ENCODE data around the gene BCR.

BCR gene

GRCh38 chr22:23220485-23221350 is 40.4 kb downstream of the BCR start:
- no peak for DNase-seq (ENCODE audit: low read depth in 1 of 2, low spot score in 1 of 2)
- no peak for TF ChIP-seq JUND (IDR thresholded peaks at IDR 0.05; ENCODE audit: low read depth)
- in situ Hi-C loops (cut with HindIII; ENCODE audit: low pct_unique_long_range_greater_than_20kb, low sequenced_read_pairs) = no loop called here

GRCh38 chr22:23221351-23221804 is 41.1 kb downstream of the BCR start:
- no peak for TF ChIP-seq JUND (IDR thresholded peaks at IDR 0.05; ENCODE audit: low read depth)
- in situ Hi-C loops (cut with HindIII; ENCODE audit: low pct_unique_long_range_greater_than_20kb, low sequenced_read_pairs) = no loop called here

GRCh38 chr22:23222033-23222792 is 41.9 kb downstream of the BCR start:
- no peak for DNase-seq (ENCODE audit: low read depth in 1 of 2, low spot score in 1 of 2)
- no peak for TF ChIP-seq JUND (IDR thresholded peaks at IDR 0.05; ENCODE audit: low read depth)
- in situ Hi-C loops (cut with HindIII; ENCODE audit: low pct_unique_long_range_greater_than_20kb, low sequenced_read_pairs) = no loop called here

More at GRCh38 chr22:23221351-23221804, 41.1 kb downstream of the BCR start:
- DNase-seq (ENCODE audit: low read depth in 1 of 2, low spot score in 1 of 2) = no peak

GRCh38 chr22:23222793-23223568 is 42.7 kb downstream of the BCR start:
- TF ChIP-seq JUND (IDR thresholded peaks at IDR 0.05; ENCODE audit: low read depth) = no peak
- no peak for DNase-seq (ENCODE audit: low read depth in 1 of 2, low spot score in 1 of 2)
- in situ Hi-C loops (cut with HindIII; ENCODE audit: low pct_unique_long_range_greater_than_20kb, low sequenced_read_pairs) = no loop called here

GRCh38 chr22:23223569-23224317 is 43.4 kb downstream of the BCR start:
- in situ Hi-C loops (cut with HindIII; ENCODE audit: low pct_unique_long_range_greater_than_20kb, low sequenced_read_pairs) = no loop called here
- no peak for TF ChIP-seq JUND (IDR thresholded peaks at IDR 0.05; ENCODE audit: low read depth)
- no peak for DNase-seq (ENCODE audit: low read depth in 1 of 2, low spot score in 1 of 2)

GRCh38 chr22:23224846-23225245 is 44.5 kb downstream of the BCR start:
- no peak for DNase-seq (ENCODE audit: low read depth in 1 of 2, low spot score in 1 of 2)
- no peak for TF ChIP-seq JUND (IDR thresholded peaks at IDR 0.05; ENCODE audit: low read depth)
- in situ Hi-C loops (cut with HindIII; ENCODE audit: low pct_unique_long_range_greater_than_20kb, low sequenced_read_pairs) = no loop called here

- no peak for TF ChIP-seq JUND (IDR thresholded peaks at IDR 0.05; ENCODE audit: low read depth)
- no peak for DNase-seq (ENCODE audit: low read depth in 1 of 2, low spot score in 1 of 2)
- in situ Hi-C loops (cut with HindIII; ENCODE audit: low pct_unique_long_range_greater_than_20kb, low sequenced_read_pairs) = no loop called here
These were observed 45.0 kb downstream of the BCR start for GRCh38 chr22:23225337-23225723.

GRCh38 chr22:23225724-23226496 is 45.6 kb downstream of the BCR start:
- no peak for TF ChIP-seq JUND (IDR thresholded peaks at IDR 0.05; ENCODE audit: low read depth)
- in situ Hi-C loops (cut with HindIII; ENCODE audit: low pct_unique_long_range_greater_than_20kb, low sequenced_read_pairs) = no loop called here
- DNase-seq (ENCODE audit: low read depth in 1 of 2, low spot score in 1 of 2) = no peak

GRCh38 chr22:23226497-23226850 is 46.2 kb downstream of the BCR start:
- in situ Hi-C loops (cut with HindIII; ENCODE audit: low pct_unique_long_range_greater_than_20kb, low sequenced_read_pairs) = no loop called here
- no peak for DNase-seq (ENCODE audit: low read depth in 1 of 2, low spot score in 1 of 2)

GRCh38 chr22:23227380-23227779 is 47.1 kb downstream of the BCR start:
- no peak for TF ChIP-seq JUND (IDR thresholded peaks at IDR 0.05; ENCODE audit: low read depth)
- in situ Hi-C loops (cut with HindIII; ENCODE audit: low pct_unique_long_range_greater_than_20kb, low sequenced_read_pairs) = no loop called here
- DNase-seq (ENCODE audit: low read depth in 1 of 2, low spot score in 1 of 2) = no peak

More at GRCh38 chr22:23226497-23226850, 46.2 kb downstream of the BCR start:
- TF ChIP-seq JUND (IDR thresholded peaks at IDR 0.05; ENCODE audit: low read depth) = no peak

GRCh38 chr22:23228503-23228902 is 48.2 kb downstream of the BCR start:
- in situ Hi-C loops (cut with HindIII; ENCODE audit: low pct_unique_long_range_greater_than_20kb, low sequenced_read_pairs) = no loop called here
- DNase-seq (ENCODE audit: low read depth in 1 of 2, low spot score in 1 of 2) = no peak

More at GRCh38 chr22:23228503-23228902, 48.2 kb downstream of the BCR start:
- no peak for TF ChIP-seq JUND (IDR thresholded peaks at IDR 0.05; ENCODE audit: low read depth)
